ENCODE measurements around the gene ABCA13.

ABCA13 gene

GRCh38 chr7:48251766-48252165 is 80.5 kb downstream of the ABCA13 start:
- H3K36me3 ChIP-seq (ENCODE audit: control insufficient read depth, low read length): no peaks in the 10 kb centered on the region
- H3K9me2 ChIP-seq (replicated peaks; ENCODE audit: control insufficient read depth, low read length): no peaks in the 10 kb centered on the region
- H3K9me3 ChIP-seq (ENCODE audit: control insufficient read depth, insufficient read depth, low read length): no peaks in the 10 kb centered on the region
- H3K4me3 ChIP-seq (ENCODE audit: low read length): no peak overlapping the region
- H3K27ac ChIP-seq (ENCODE audit: low read depth, low read length): no peak overlapping the region
- H3K4me1 ChIP-seq (ENCODE audit: control insufficient read depth, low read length): no peaks in the 10 kb centered on the region
- no peaks in the 10 kb centered on the region for H3F3A ChIP-seq (ENCODE audit: control insufficient read depth, insufficient read depth)
- H4K20me1 ChIP-seq (ENCODE audit: control insufficient read depth, insufficient read depth, low read depth, low read length): no peaks in the 10 kb centered on the region
- no peaks in the 10 kb centered on the region for H3K27me3 ChIP-seq (ENCODE audit: control insufficient read depth, low read length)
- no peaks in the 10 kb centered on the region for H3K79me2 ChIP-seq (ENCODE audit: control insufficient read depth, low read length)
- H3K4me2 ChIP-seq (ENCODE audit: low read length): no peak overlapping the region
- TF ChIP-seq EZH2phosphoT487 (IDR thresholded peaks at IDR 0.05; ENCODE audit: borderline replicate concordance, low read length): no peak
- TF ChIP-seq CTCF (IDR thresholded peaks at IDR 0.05; ENCODE audit: low read depth, low read length, poor library complexity, severe bottlenecking): no peak

GRCh38 chr7:48252995-48253394 is 81.7 kb downstream of the ABCA13 start:
- Histone ChIP-seq H3K27ac (ENCODE audit: low read depth, low read length) (no peak overlapping the region), H3K79me2 (ENCODE audit: control insufficient read depth, low read length) (no peaks in the 10 kb centered on the region), H3K9me3 (ENCODE audit: control insufficient read depth, insufficient read depth, low read length) (no peaks in the 10 kb centered on the region), H3K27me3 (ENCODE audit: control insufficient read depth, low read length) (no peaks in the 10 kb centered on the region), H4K20me1 (ENCODE audit: control insufficient read depth, insufficient read depth, low read depth, low read length) (no peaks in the 10 kb centered on the region), H3K4me3 (ENCODE audit: low read length) (no peak overlapping the region), H3K36me3 (ENCODE audit: control insufficient read depth, low read length) (no peaks in the 10 kb centered on the region), H3K9me2 (replicated peaks; ENCODE audit: control insufficient read depth, low read length) (no peaks in the 10 kb centered on the region), H3F3A (ENCODE audit: control insufficient read depth, insufficient read depth) (no peaks in the 10 kb centered on the region), H3K4me2 (ENCODE audit: low read length) (no peak overlapping the region), H3K4me1 (ENCODE audit: control insufficient read depth, low read length) (no peaks in the 10 kb centered on the region)
- TF ChIP-seq EZH2phosphoT487 (IDR thresholded peaks at IDR 0.05; ENCODE audit: borderline replicate concordance, low read length) (no peak), CTCF (IDR thresholded peaks at IDR 0.05; ENCODE audit: low read depth, low read length, poor library complexity, severe bottlenecking) (no peak)

- no peaks in the 10 kb centered on the region for H3K27me3 ChIP-seq (ENCODE audit: control insufficient read depth, low read length)
- no peaks in the 10 kb centered on the region for H3K4me1 ChIP-seq (ENCODE audit: control insufficient read depth, low read length)
- H3K9me2 ChIP-seq (replicated peaks; ENCODE audit: control insufficient read depth, low read length): no peaks in the 10 kb centered on the region
- no peaks in the 10 kb centered on the region for H3K36me3 ChIP-seq (ENCODE audit: control insufficient read depth, low read length)
- TF ChIP-seq EZH2phosphoT487 (IDR thresholded peaks at IDR 0.05; ENCODE audit: borderline replicate concordance, low read length) (no peak), CTCF (IDR thresholded peaks at IDR 0.05; ENCODE audit: low read depth, low read length, poor library complexity, severe bottlenecking) (no peak)
- H3K9me3 ChIP-seq (ENCODE audit: control insufficient read depth, insufficient read depth, low read length): no peaks in the 10 kb centered on the region
- H3F3A ChIP-seq (ENCODE audit: control insufficient read depth, insufficient read depth): no peaks in the 10 kb centered on the region
- H4K20me1 ChIP-seq (ENCODE audit: control insufficient read depth, insufficient read depth, low read depth, low read length): no peaks in the 10 kb centered on the region
- no peak overlapping the region for H3K27ac ChIP-seq (ENCODE audit: low read depth, low read length)
- no peak overlapping the region for H3K4me2 ChIP-seq (ENCODE audit: low read length)
- H3K4me3 ChIP-seq (ENCODE audit: low read length): no peak overlapping the region
- H3K79me2 ChIP-seq (ENCODE audit: control insufficient read depth, low read length): no peaks in the 10 kb centered on the region
Observed at GRCh38 chr7:48255046-48255445, 83.8 kb downstream of the ABCA13 start.

Measured in DOHH2 (cell line).